ENCODE measurements around the gene RBM14. TPM values are rescaled to one million over a fixed set of nuclear protein-coding genes. Genes with fewer than 3 reads are reported as not detected.

RBM14 gene
- total and polyA plus RNA-seq, 9 of the 15 experiments (the other 6 are each of a cell fraction or from before 2014, with no cell fraction given): 5.5 to 131 (median 42.6) TPM

DNA sequence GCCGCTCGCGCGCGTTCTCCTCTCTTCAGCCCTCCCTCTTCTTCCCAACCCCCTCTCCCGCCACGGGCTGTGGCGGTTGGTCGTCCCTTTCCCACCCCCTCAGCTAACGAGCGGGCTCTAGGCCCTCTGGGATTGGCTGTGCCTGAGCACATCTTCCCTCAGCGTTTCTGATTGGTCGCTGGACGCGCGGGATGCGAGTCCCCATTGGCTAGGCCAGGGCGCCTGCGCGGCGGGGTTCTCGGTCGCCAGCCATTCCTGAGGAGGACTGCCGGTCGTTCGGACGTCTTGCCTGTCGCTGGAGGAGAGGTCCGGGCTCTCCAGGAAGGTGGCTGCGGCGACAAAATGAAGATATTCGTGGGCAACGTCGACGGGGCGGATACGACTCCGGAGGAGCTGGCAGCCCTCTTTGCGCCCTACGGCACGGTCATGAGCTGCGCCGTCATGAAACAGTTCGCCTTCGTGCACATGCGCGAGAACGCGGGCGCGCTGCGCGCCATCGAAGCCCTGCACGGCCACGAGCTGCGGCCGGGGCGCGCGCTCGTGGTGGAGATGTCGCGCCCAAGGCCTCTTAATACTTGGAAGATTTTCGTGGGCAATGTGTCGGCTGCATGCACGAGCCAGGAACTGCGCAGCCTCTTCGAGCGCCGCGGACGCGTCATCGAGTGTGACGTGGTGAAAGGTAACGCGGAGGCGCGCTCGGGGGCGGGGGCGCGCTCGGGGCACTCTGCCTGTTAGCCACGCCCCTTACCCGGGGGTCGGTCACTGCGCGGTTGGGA lies at the start of gene RBM14 (continued):
- peak; percentile 71 for TF ChIP-seq SP2 (IDR thresholded peaks at IDR 0.05; ENCODE audit: extremely low read depth, low read depth, low read length, poor library complexity, severe bottlenecking)
- TF ChIP-seq THRB (CRISPR knock-in tag; conservative IDR thresholded peaks at IDR 0.05): no peak
- TF ChIP-seq ERF (CRISPR knock-in tag; IDR thresholded peaks at IDR 0.05): peak; percentile 74
- no peak for TF ChIP-seq PTBP1 (IDR thresholded peaks at IDR 0.05; ENCODE audit: low read depth, low read length)
- TF ChIP-seq NCOA2 (IDR thresholded peaks at IDR 0.05; ENCODE audit: partially characterized antibody in 2 of 2): no peak
- TF ChIP-seq, protein P1, sequence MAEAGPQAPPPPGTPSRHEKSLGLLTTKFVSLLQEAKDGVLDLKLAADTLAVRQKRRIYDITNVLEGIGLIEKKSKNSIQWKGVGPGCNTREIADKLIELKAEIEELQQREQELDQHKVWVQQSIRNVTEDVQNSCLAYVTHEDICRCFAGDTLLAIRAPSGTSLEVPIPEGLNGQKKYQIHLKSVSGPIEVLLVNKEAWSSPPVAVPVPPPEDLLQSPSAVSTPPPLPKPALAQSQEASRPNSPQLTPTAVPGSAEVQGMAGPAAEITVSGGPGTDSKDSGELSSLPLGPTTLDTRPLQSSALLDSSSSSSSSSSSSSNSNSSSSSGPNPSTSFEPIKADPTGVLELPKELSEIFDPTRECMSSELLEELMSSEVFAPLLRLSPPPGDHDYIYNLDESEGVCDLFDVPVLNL (CRISPR knock-in tag; IDR thresholded peaks at IDR 0.05; ENCODE audit: low read depth): no peak
- TF ChIP-seq RBFOX2 (IDR thresholded peaks at IDR 0.05; ENCODE audit: low read depth, low read length): peak; percentile 99
- no peak for TF ChIP-seq NELFE (IDR thresholded peaks at IDR 0.05; ENCODE audit: insufficient read depth, insufficient read length)
- peak in 1 of 2 experiments; percentile 37; a peak in 2 of 4 replicates for TF ChIP-seq ZMIZ1 (IDR thresholded peaks at IDR 0.05; ENCODE audit: low read depth in 2 of 2, low read length in 2 of 2)
- TF ChIP-seq ZBTB12 (CRISPR knock-in tag; IDR thresholded peaks at IDR 0.05): peak; percentile 45; the same call in 1 of the 2 replicates
- TF ChIP-seq ZNF324 (CRISPR knock-in tag; IDR thresholded peaks at IDR 0.05): no peak
- TF ChIP-seq EP300 (IDR thresholded peaks at IDR 0.05; ENCODE audit: low read length): peak; percentile 66
- TF ChIP-seq, protein P2, sequence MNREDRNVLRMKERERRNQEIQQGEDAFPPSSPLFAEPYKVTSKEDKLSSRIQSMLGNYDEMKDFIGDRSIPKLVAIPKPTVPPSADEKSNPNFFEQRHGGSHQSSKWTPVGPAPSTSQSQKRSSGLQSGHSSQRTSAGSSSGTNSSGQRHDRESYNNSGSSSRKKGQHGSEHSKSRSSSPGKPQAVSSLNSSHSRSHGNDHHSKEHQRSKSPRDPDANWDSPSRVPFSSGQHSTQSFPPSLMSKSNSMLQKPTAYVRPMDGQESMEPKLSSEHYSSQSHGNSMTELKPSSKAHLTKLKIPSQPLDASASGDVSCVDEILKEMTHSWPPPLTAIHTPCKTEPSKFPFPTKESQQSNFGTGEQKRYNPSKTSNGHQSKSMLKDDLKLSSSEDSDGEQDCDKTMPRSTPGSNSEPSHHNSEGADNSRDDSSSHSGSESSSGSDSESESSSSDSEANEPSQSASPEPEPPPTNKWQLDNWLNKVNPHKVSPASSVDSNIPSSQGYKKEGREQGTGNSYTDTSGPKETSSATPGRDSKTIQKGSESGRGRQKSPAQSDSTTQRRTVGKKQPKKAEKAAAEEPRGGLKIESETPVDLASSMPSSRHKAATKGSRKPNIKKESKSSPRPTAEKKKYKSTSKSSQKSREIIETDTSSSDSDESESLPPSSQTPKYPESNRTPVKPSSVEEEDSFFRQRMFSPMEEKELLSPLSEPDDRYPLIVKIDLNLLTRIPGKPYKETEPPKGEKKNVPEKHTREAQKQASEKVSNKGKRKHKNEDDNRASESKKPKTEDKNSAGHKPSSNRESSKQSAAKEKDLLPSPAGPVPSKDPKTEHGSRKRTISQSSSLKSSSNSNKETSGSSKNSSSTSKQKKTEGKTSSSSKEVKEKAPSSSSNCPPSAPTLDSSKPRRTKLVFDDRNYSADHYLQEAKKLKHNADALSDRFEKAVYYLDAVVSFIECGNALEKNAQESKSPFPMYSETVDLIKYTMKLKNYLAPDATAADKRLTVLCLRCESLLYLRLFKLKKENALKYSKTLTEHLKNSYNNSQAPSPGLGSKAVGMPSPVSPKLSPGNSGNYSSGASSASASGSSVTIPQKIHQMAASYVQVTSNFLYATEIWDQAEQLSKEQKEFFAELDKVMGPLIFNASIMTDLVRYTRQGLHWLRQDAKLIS (CRISPR knock-in tag; IDR thresholded peaks at IDR 0.05): peak; percentile 96
- TF ChIP-seq ZNF75A (CRISPR knock-in tag; IDR thresholded peaks at IDR 0.05): peak; percentile 39; the same call in 1 of the 2 replicates
- peak in 1 of 2 experiments; percentile 81; a peak in 2 of 4 replicates for TF ChIP-seq FOXA3 (CRISPR knock-in tag; conservative IDR thresholded peaks at IDR 0.05 in 1 of 2, IDR thresholded peaks at IDR 0.05 in 1 of 2)

Measured in K562 (cell line).